Ammon's horn (tissue), 1 donor: ENCODE data around the gene PHKG2.

Experiments
- DNase-seq: peaks from one replicate; pipeline ENCODE4 v3.0.0-alpha.2; 2016; ENCODE audit warnings: low spot score

The PHKG2 gene

GRCh38 chr16:30775131-30775391 is 26.8 kb downstream of the PHKG2 start:
- DNase-seq: no peak

DNA sequence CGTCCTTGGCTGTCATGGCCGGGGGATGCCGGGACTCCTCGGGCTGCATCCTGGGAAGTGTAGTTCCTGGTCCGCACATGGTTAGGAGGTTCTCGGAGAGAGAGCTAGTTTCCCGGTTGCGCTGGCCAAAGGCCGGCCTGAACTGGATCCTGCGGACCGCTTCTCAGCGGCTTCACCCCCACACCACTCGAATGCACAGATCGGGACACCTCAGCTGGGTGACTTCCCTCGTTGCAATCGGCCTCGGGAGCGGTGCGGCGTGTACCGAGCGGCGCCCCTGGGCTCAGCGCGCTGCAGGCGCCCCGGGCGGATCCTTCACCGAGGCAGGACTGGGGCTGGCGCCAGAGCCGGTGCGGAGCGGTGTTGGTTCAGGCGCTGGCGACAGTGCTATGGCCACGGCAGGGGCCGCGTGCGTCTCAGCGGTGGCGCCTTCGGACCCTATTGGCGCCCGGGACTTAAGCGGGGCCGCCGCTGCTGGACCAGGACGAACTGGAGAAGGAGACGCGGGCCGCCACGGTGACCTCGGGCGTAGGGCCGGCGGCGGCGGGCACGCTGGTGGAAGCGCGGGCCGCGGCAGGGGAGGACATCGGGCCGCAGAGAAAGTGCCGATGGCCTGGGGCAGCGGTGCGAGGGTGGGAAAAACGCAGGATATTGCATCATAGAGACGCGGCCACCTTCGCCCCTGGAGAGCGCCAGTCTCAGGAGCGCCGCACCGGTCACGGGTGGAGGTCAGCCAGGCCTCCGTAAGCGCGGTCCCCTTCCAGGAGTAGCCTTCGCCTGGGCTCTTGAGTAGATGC is 27.4 kb downstream of the PHKG2 start:
- peak; percentile 90 for DNase-seq

DNA sequence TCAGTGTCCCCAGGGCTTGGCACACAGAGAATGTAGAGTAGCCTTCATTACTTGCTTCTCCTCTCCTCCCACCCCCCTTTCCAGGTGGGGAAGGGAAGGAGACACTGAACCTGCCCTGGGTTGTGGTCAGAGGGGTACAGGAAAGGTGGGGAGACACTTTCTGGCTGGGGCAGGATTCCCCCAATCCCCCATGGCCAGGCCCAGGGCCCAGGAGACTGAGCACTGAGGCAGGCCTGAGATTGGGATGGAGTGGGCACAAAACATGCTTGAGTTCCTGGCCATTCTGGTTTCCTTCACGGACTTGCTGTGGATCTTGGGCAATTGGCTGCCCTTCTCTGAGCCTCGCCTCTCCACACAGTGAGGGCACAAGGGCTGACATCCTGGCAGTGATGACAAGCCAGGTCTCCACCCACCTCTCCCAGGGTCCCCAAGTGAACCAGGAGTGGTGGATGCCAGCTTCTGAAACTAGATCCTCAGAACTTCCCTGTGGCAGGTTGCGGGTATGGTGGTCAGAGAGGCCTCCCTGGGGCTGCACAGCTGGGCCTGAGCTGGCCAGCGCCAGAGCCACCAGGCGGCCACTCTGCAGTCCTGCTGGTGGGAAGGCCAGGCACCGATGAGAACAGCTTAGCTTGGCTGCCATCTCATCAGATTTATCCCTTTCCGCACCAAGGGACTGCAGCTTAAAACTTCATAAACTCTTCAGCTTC is 29.5 kb downstream of the PHKG2 start:
- no peak for DNase-seq

- DNase-seq: no peak
Observed at GRCh38 chr16:30778549-30779244, 30.5 kb downstream of the PHKG2 start.

- DNase-seq: no peak
Observed at GRCh38 chr16:30779596-30779995, 31.4 kb downstream of the PHKG2 start.

- no peak for DNase-seq
Observed at GRCh38 chr16:30780021-30780420, 31.8 kb downstream of the PHKG2 start.

GRCh38 chr16:30780549-30780948 is 32.3 kb downstream of the PHKG2 start:
- DNase-seq: no peak

- no peak for DNase-seq
Observed at GRCh38 chr16:30782486-30783279, 34.5 kb downstream of the PHKG2 start.

DNA sequence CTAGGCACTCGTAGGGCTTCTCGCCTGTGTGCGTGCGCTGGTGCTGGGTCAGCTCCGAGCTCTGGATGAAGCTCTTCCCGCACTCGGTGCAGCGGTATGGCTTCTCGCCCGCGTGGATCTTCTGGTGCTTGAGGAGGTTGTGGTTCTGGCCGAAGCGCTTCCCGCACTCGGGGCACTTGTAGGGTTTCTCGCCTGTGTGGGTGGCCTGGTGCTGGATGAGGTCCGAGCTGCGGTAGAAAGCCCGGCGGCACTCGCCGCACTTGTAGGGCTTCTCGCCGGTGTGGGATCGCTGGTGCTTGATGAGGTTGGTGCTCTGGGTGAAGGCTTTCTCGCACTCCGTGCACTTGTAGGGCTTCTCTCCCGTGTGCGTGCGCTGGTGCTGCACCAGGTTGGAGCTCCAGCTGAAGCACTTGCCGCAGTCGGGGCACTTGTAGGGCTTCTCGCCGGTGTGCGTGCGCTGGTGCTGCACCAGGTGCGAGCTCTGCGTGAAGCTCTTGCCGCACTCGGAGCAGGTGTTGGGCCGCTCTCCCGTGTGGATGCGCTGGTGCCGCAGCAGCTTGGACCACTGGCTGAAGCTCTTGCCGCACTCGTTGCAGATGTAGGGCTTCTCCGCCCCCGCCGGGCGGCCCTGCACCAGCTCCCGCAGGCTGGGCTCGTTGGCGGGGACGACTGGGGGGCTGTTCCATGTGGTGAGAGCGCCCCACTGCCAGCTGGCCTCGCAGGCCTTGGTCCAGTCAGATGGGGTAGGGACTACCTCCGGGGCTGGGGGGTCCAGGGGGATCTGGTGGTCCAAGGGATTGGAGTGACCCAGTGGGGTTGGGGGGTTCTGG is 35.3 kb downstream of the PHKG2 start:
- no peak for DNase-seq

- DNase-seq: no peak
Observed at GRCh38 chr16:30784215-30784614, 36.0 kb downstream of the PHKG2 start.

GRCh38 chr16:30785126-30786106 is 37.2 kb downstream of the PHKG2 start:
- DNase-seq: no peak

DNA sequence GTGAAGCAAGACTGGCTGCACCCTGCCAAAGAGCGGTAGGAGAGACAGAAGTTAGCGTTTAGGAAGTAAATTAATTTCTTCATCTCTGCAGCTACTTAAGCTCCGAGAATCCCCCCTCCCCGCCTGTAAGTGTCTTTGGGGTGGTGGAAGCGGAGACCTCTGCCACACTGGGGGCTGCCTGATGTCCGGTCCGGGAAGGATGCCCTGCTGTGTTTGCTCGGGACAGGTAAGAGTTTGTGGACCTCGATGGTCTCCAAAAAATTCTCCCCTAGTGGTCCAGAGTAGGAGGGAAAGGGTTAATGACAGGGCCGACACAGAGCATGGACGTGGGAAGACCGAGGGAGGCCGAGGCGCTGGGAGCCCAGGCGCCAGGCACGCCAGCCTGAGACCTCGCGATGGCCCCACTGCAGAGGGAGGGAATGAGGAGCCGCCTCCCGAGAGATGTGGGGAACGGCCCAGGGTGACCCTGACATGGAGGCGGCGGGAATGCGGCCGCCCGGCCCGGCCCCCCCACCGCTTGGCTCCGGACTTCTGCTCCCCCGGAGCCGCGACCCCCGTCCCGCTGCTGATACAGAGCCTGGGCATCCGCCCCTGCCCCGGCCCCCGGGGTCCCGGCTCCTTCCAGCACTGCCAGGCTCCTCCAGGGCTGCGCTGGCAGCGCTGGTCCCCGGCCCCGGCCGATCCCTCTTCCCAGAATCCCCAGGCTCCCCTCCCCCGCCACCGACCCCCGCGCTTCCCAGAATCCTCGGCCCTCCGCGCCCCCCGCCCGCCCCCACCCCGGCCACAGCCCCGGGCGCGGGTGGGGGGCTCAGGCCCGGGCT is 38.1 kb downstream of the PHKG2 start:
- DNase-seq: no peak

- peak; percentile 82 for DNase-seq
Observed at GRCh38 chr16:30786936-30787612, 38.8 kb downstream of the PHKG2 start, which contains the start of gene ZNF629. Gene ZNF629 (minus strand): TSS chr16:30787205. CDS start chr16:30784482, 2,723 bp downstream.

DNA sequence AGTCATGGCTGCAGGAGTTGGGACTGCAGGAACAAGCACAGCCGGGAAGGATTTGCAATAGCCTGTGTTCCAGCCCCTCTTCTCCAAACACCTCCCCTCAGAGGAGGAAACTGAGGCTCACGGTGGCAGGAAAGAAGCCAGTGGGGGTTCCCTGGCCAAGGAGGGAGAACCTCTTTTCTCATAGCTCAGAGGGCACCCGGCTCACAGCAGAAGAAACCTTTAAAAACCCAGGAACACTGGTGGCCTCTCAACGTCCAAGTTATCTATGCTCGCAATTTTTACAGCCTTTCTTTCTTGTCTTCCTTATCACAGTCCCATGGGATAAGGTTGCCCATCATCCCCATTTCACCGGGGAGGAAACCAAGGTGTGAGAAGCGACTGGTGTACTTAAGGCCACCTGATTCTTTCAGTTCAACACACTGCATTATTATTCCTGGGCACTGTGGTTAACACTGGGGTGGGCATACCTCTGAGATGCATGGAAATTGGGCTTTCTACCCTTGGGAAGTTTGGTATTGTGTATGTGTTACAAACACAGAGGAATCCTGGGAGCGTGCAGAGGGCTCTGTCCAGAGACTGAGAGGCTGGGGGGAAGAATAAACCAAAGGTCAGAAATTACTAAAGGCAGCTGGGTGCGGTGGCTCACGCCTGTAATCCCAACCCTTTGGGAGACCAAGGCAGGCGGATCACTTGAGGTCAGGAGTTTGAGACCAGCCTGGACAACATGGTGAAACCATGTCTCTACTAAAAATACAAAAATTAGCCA is 39.6 kb downstream of the PHKG2 start:
- peak; percentile 47 for DNase-seq

DNA sequence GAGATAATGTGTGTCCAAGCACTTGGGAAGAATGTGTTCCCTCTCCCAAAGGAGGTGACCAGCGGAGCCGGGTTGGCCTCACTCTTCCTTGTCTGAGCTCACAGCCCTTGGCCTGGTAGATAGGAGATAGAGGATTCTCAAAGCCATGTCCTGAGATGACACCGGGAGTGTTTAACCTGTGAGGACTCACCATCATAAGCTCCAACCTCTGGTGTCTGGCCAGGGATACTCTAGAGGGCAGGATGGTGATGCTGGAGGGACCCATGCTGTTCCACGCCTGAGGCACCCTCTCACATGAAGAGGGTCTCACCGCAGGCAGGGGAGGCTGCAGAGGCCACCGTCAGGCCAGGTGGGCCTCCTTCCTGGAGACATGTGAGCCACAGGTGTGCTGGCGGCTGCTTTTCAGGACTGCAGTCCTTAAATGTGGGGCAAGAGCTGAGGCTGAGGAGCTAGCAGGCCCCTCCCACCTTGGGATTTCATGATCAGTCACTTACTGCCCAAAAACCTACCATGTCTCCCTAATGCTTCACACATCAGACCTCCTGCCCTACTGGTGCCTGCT is 45.4 kb downstream of the PHKG2 start:
- no peak for DNase-seq

- no peak for DNase-seq
Observed at GRCh38 chr16:30794634-30795033, 46.4 kb downstream of the PHKG2 start.

- no peak for DNase-seq
Observed at GRCh38 chr16:30797670-30798309, 49.6 kb downstream of the PHKG2 start.
